Measurements from ENCODE around the gene IFIH1.

GRCh38 chr2:162305901-162306300 lies 12.6 kb downstream of the IFIH1 start:
- no peak for TF ChIP-seq CTCF (IDR thresholded peaks at IDR 0.05)
- TF ChIP-seq POLR2AphosphoS5 (IDR thresholded peaks at IDR 0.05) = no peak
- no peak for TF ChIP-seq POLR2A (IDR thresholded peaks at IDR 0.05)
